BLaER1 treated with 17β-estradiol and CSF1 and Interleukin-3, amounts not matched to agents 10 nM and 100 nM (cell line): ENCODE measurements around the gene ZIC2.

Experiments
- H3K27ac ChIP-seq, 11 experiments: shearing (Covaris generic); formaldehyde crosslinking; 2 replicates each; pipeline ENCODE4 v1.8.1; 2022
- H3K27me3 ChIP-seq, 11 experiments: shearing (Covaris generic); formaldehyde crosslinking; 2 replicates each; pipeline ENCODE4 v1.8.1; 2022
- H3K36me3 ChIP-seq, 11 experiments: shearing (Covaris generic); formaldehyde crosslinking; 2 replicates each; pipeline ENCODE4 v1.8.1; 2022
- H3K4me1 ChIP-seq, 10 experiments: shearing (Covaris generic); formaldehyde crosslinking; 2 replicates each; pipeline ENCODE4 v1.8.1; 2022
- H3K4me2 ChIP-seq, 11 experiments: shearing (Covaris generic); formaldehyde crosslinking; 2 replicates each; pipeline ENCODE4 v1.8.1; 2022
- H3K4me3 ChIP-seq, 10 experiments: shearing (Covaris generic); formaldehyde crosslinking; 2 replicates each; pipeline ENCODE4 v1.8.1; 2022
- H3K9ac ChIP-seq, 11 experiments: shearing (Covaris generic); formaldehyde crosslinking; 2 replicates each; pipeline ENCODE4 v1.8.1; 2022
- H3K9me3 ChIP-seq, 11 experiments: shearing (Covaris generic); formaldehyde crosslinking; replicated peaks in 1 of 11; 2 replicates each; pipeline ENCODE4 v1.8.1; 2022
- H4K20me1 ChIP-seq, 11 experiments: shearing (Covaris generic); formaldehyde crosslinking; 2 replicates each; pipeline ENCODE4 v1.8.1; 2022
- Cebpa-rat ChIP-seq, 11 experiments: shearing (Covaris generic); IDR thresholded peaks; 2 replicates each; pipeline ENCODE4 v1.8.1; 2022

The ZIC2 gene

GRCh38 chr13:99974939-99975561 lies 6.5 kb upstream of the ZIC2 start:
- Histone ChIP-seq H3K9me3 (peaks cover 29 to 59% (median 50%) of the 10 kb centered on the region in 11 experiments), H4K20me1 (peaks cover 0 to 73% (median 49%) of the 10 kb centered on the region in 11 experiments; a peak in 18 of 22 replicates), H3K9ac (no peak overlapping the region), H3K36me3 (no peaks in the 10 kb centered on the region), H3K4me2 (no peak overlapping the region), H3K27ac (no peak overlapping the region), H3K4me1 (peaks cover under 1 to 9% (median 5%) of the 10 kb centered on the region in 10 experiments; a peak in 16 of 20 replicates), H3K27me3 (peaks cover 99 to 100% (median 100%) of the 10 kb centered on the region in 11 experiments), H3K4me3 (no peak overlapping the region)
- TF ChIP-seq Cebpa-rat (IDR thresholded peaks at IDR 0.05): no peak

GRCh38 chr13:99975626-99976025 lies 6.0 kb upstream of the ZIC2 start:
- Histone ChIP-seq H3K27ac (no peak overlapping the region), H3K9ac (no peak overlapping the region), H3K9me3 (peaks cover 25 to 54% (median 44%) of the 10 kb centered on the region in 11 experiments), H3K4me3 (no peak overlapping the region), H3K36me3 (no peaks in the 10 kb centered on the region), H3K4me1 (peaks cover 4 to 12% (median 8%) of the 10 kb centered on the region in 10 experiments; a peak in 16 of 20 replicates), H3K27me3 (peaks cover 97 to 100% (median 99%) of the 10 kb centered on the region in 11 experiments), H3K4me2 (no peak overlapping the region), H4K20me1 (peaks cover 0 to 76% (median 51%) of the 10 kb centered on the region in 11 experiments; a peak in 18 of 22 replicates)
- TF ChIP-seq Cebpa-rat (IDR thresholded peaks at IDR 0.05): no peak

GRCh38 chr13:99976575-99976974 lies 5.0 kb upstream of the ZIC2 start:
- Histone ChIP-seq H3K27me3 (peaks cover 97 to 100% (median 99%) of the 10 kb centered on the region in 11 experiments), H3K36me3 (no peaks in the 10 kb centered on the region), H3K4me1 (peaks cover 4 to 16% (median 9%) of the 10 kb centered on the region in 10 experiments; a peak in 16 of 20 replicates), H3K4me2 (no peak overlapping the region), H3K9me3 (peaks cover 17 to 45% (median 35%) of the 10 kb centered on the region in 11 experiments), H4K20me1 (peaks cover 0 to 76% (median 51%) of the 10 kb centered on the region in 11 experiments; a peak in 18 of 22 replicates), H3K27ac (no peak overlapping the region), H3K4me3 (no peak overlapping the region), H3K9ac (no peak overlapping the region)
- TF ChIP-seq Cebpa-rat (IDR thresholded peaks at IDR 0.05): no peak

GRCh38 chr13:99977334-99977911 lies 4.2 kb upstream of the ZIC2 start:
- peaks cover 97 to 100% (median 99%) of the 10 kb centered on the region in 11 experiments for H3K27me3 ChIP-seq

GRCh38 chr13:99977912-99978798 lies 3.4 kb upstream of the ZIC2 start:
- Histone ChIP-seq H3K9me3 (peaks cover 11 to 45% (median 34%) of the 10 kb centered on the region in 11 experiments), H3K27ac (no peak overlapping the region), H3K4me3 (peak overlapping the region in 1 of 10 experiments; percentile 11; a peak in 1 of 20 replicates), H3K36me3 (no peaks in the 10 kb centered on the region), H3K27me3 (peaks cover 97 to 100% (median 99%) of the 10 kb centered on the region in 11 experiments), H4K20me1 (peaks cover 0 to 89% (median 66%) of the 10 kb centered on the region in 11 experiments; a peak in 19 of 22 replicates), H3K9ac (no peak overlapping the region), H3K4me1 (peaks cover 10 to 24% (median 16%) of the 10 kb centered on the region in 10 experiments; a peak in 19 of 20 replicates), H3K4me2 (peak overlapping the region in 3 of 11 experiments; percentile 4 to 59 (median 51); a peak in 4 of 22 replicates)
- no peak for TF ChIP-seq Cebpa-rat (IDR thresholded peaks at IDR 0.05)

More at GRCh38 chr13:99977334-99977911, 4.2 kb upstream of the ZIC2 start:
- Histone ChIP-seq H3K9me3 (peaks cover 9 to 43% (median 33%) of the 10 kb centered on the region in 11 experiments), H3K4me1 (peaks cover 10 to 24% (median 16%) of the 10 kb centered on the region in 10 experiments; a peak in 19 of 20 replicates), H4K20me1 (peaks cover 0 to 84% (median 59%) of the 10 kb centered on the region in 11 experiments; a peak in 19 of 22 replicates), H3K4me2 (no peak overlapping the region), H3K4me3 (no peak overlapping the region), H3K27ac (no peak overlapping the region), H3K36me3 (no peaks in the 10 kb centered on the region), H3K9ac (no peak overlapping the region)
- TF ChIP-seq Cebpa-rat (IDR thresholded peaks at IDR 0.05): no peak

- H3K36me3 ChIP-seq: no peaks in the 10 kb centered on the region
- H3K27me3 ChIP-seq: peaks cover 97 to 100% (median 99%) of the 10 kb centered on the region in 11 experiments
- no peak overlapping the region for H3K27ac ChIP-seq
- no peak overlapping the region for H3K9ac ChIP-seq
- no peak for TF ChIP-seq Cebpa-rat (IDR thresholded peaks at IDR 0.05)
- peaks cover 0 to 90% (median 74%) of the 10 kb centered on the region in 11 experiments; a peak in 19 of 22 replicates for H4K20me1 ChIP-seq
- peaks cover 10 to 24% (median 16%) of the 10 kb centered on the region in 10 experiments; a peak in 19 of 20 replicates for H3K4me1 ChIP-seq
- H3K4me2 ChIP-seq: peak overlapping the region in 4 of 11 experiments; percentile 4 to 88 (median 68); a peak in 3 of 22 replicates
- no peak overlapping the region; a peak in 1 of 20 replicates for H3K4me3 ChIP-seq
- H3K9me3 ChIP-seq: peaks cover 11 to 50% (median 39%) of the 10 kb centered on the region in 11 experiments
Observed at GRCh38 chr13:99978799-99979452, 2.7 kb upstream of the ZIC2 start.

- TF ChIP-seq Cebpa-rat (IDR thresholded peaks at IDR 0.05): no peak
- H3K27ac ChIP-seq: no peak overlapping the region
- H3K4me1 ChIP-seq: peaks cover 10 to 24% (median 16%) of the 10 kb centered on the region in 10 experiments; a peak in 19 of 20 replicates
- no peak overlapping the region for H3K9ac ChIP-seq
- H3K27me3 ChIP-seq: peaks cover 97 to 100% (median 99%) of the 10 kb centered on the region in 11 experiments
- peaks cover 11 to 47% (median 36%) of the 10 kb centered on the region in 11 experiments for H3K9me3 ChIP-seq
- peak overlapping the region; percentile 41 to 64 (median 50); a peak in 17 of 20 replicates for H3K4me3 ChIP-seq
- H4K20me1 ChIP-seq: peaks cover 0 to 90% (median 76%) of the 10 kb centered on the region in 11 experiments; a peak in 19 of 22 replicates
- no peaks in the 10 kb centered on the region for H3K36me3 ChIP-seq
- H3K4me2 ChIP-seq: peak overlapping the region; percentile 73 to 91 (median 84)
Observed at GRCh38 chr13:99979453-99980200, 2.0 kb upstream of the ZIC2 start.
